Adrenal gland (tissue), 12 donors: ENCODE results near the gene IFITM5. TPM values are rescaled to one million over a fixed set of nuclear protein-coding genes. Genes with fewer than 3 reads are reported as not detected.

Experiments used
- DNase-seq, 7 donors: peaks; one replicate each; pipeline ENCODE4 v3.0.0-alpha.2; 2019 to 2020
- H3K27ac ChIP-seq, 5 donors: fragments of 200-600 bp; sonication (generic) in 4 of 5; 1 replicate in 3 of 5; 2 replicates in 2 of 5; pipeline versions ENCODE4 v1.5.1 to v1.8.0; 2016 to 2020; ENCODE audit warnings: mild to moderate bottlenecking in 1 of 5
- H3K27me3 ChIP-seq: fragments of 200-600 bp; 2 replicates; pipeline ENCODE4 v1.8.0; 2021
- H3K36me3 ChIP-seq, 2 donors: fragments of 200-600 bp; replicated peaks in 1 of 2; 1 replicate in 1 of 2; 2 replicates in 1 of 2; pipeline versions ENCODE4 v1.5.1 to v1.8.0; 2018 to 2022
- H3K4me1 ChIP-seq, 2 donors: fragments of 200-600 bp; replicated peaks in 1 of 2; 1 replicate in 1 of 2; 2 replicates in 1 of 2; pipeline versions ENCODE4 v1.5.1 to v1.8.0; 2018 to 2021
- H3K4me3 ChIP-seq, 4 donors: fragments of 200-600 bp; sonication (generic) in 3 of 4; one replicate each; pipeline ENCODE4 v1.5.1; 2016 to 2018
- H3K9me3 ChIP-seq, 3 donors: fragments of 200-600 bp; sonication (generic) in 1 of 3; replicated peaks in 1 of 3; 1 replicate in 2 of 3; 2 replicates in 1 of 3; pipeline versions ENCODE4 v1.5.1 to v1.8.0; 2016 to 2021
- CTCF ChIP-seq, 6 experiments: fragments of 450-650 bp in 4 of 6; fragments of 200-600 bp in 2 of 6; sonication (generic) in 1 of 6; IDR thresholded peaks; 1 replicate in 5 of 6; 2 replicates in 1 of 6; pipeline versions ENCODE4 v1.5.1 to v1.8.0; 2016 to 2021; ENCODE audit warnings: antibody characterized with exemption in 6 of 6, mild to moderate bottlenecking in 2 of 6, moderate library complexity in 1 of 6
- POLR2A ChIP-seq, 2 donors: fragments of 450-650 bp; IDR thresholded peaks; one replicate each; pipeline ENCODE4 v1.6.1; 2017; ENCODE audit warnings: antibody characterized with exemption in 2 of 2, mild to moderate bottlenecking in 2 of 2, moderate library complexity in 1 of 2
- WGBS, 4 donors: extraction: QIAGEN DNeasy Blood & Tissue Kit in 2 of 4; methylation state at CpG; one replicate each; pipeline versions ENCODE4 v1.1.5 to v1.1.7; 2013 to 2017; 5-methylcytosine and 5-hydroxymethylcytosine counted together
- intact Hi-C, 2 donors: fragments of 100-400 bp; cut with DNase I; formaldehyde crosslinking; loops; one replicate each; pipeline versions ENCODE4 v1.14.1 to v1.15.0; 2022 to 2023
- polyA plus RNA-seq, 3 donors: library from polyadenylated mRNA; stranded (reverse); fragments of 200-250 nt in 2 of 3; fragments of 350-450 nt in 1 of 3; fragmentation: Illumina TruSeq in 1 of 3; extraction: RNeasy Lipid Tissue Mini Kit (QIAGEN cat#74804) in 1 of 3; gene quantifications; one replicate each; pipeline ENCODE4 v1.2.3, GENCODE V29; 2013 to 2014
- small RNA-seq, 2 donors: library from RNA; depleted of rRNA; stranded (forward); fragments of <200 nt; gene quantifications; one replicate each; pipeline ENCODE3, GENCODE V24; 2016
- total RNA-seq, 9 donors: library from RNA; depleted of rRNA in 4 of 9; stranded (reverse); fragments of >200 nt in 4 of 9; fragments of 120-200 nt in 1 of 9; fragmentation: NEBNext Ultra II Directional in 1 of 9; extraction: Animal tissue kit (Norgen Biotek cat#: 25700) in 1 of 9; gene quantifications; one replicate each; pipeline versions ENCODE4 v1.1.0 to v1.2.4, GENCODE V29; 2013 to 2023
- donor health status: healthy with polysubstance abuse.
- donor health status: Bipolar disorder and iron deficiency.
- donor health status: DM: yes; HTN: yes; CAD: no.
- donor health status: DM: no; HTN: no; CAD: no.
- donor health status: DM: no; HTN: no; CAD: no.
- donor health status: DM: yes; HTN: yes; CAD: no.

Gene IFITM5
- total and polyA plus RNA-seq, 12 donors, result not detected

- TF ChIP-seq CTCF (IDR thresholded peaks at IDR 0.05), result no peak
- TF ChIP-seq POLR2A (IDR thresholded peaks at IDR 0.05), result no peak
- Histone ChIP-seq H3K4me3 (no peak overlapping the region), H3K27me3 (no peaks in the 10 kb centered on the region), H3K36me3 (peaks cover 0 to 90% of the 10 kb centered on the region in 2 donors), H3K4me1 (no peaks in the 10 kb centered on the region), H3K27ac (no peak overlapping the region), H3K9me3 (no peaks in the 10 kb centered on the region)
- intact Hi-C loops, result no loop called here
- DNase-seq, result no peak
- WGBS, 4 donors, result 70 to 95% (median 82%) methylated on average over 8 of the region's 8 CpGs
Measured at GRCh38 chr11:249062-249461, 50.3 kb downstream of the IFITM5 start.

Small RNA genes within 50 kb of the gene (small RNA-seq; reads per million reads assigned to genes)
- 0 reads per million in 2 donors for gene AC136475.6

Other genes starting within 250 kb of the IFITM5 start
- gene SCGB1C1, start 106.4 kb downstream of the IFITM5 start, total RNA-seq, result not detected
- gene SCGB1C1, start 106.4 kb downstream of the IFITM5 start, polyA plus RNA-seq, result not detected
- 10 to 100 TPM; 16.2 to 89.7 (median 50.8) TPM for gene BET1L, start 92.1 kb downstream of the IFITM5 start, total RNA-seq
- 10 to 100 TPM; 23.6 to 76.3 (median 26.9) TPM for gene BET1L, start 92.1 kb downstream of the IFITM5 start, polyA plus RNA-seq
- 100 to 1,000 TPM in 1 of 9 donors, 10 to 100 TPM in 8; 66.7 to 105 (median 82.0) TPM for gene RIC8A, start 91.8 kb downstream of the IFITM5 start, total RNA-seq
- gene RIC8A, start 91.8 kb downstream of the IFITM5 start, polyA plus RNA-seq, result 10 to 100 TPM; 60.9 to 83.6 (median 64.5) TPM
- 10 to 100 TPM; 13.8 to 28.2 (median 23.5) TPM for gene SIRT3, start 63.2 kb downstream of the IFITM5 start, total RNA-seq
- gene SIRT3, start 63.2 kb downstream of the IFITM5 start, polyA plus RNA-seq, result 10 to 100 TPM; 18.2 to 30.6 (median 29.4) TPM
- 100 to 1,000 TPM in 2 of 9 donors, 10 to 100 TPM in 7; 62.2 to 165 (median 86.4) TPM for gene PSMD13, start 62.5 kb downstream of the IFITM5 start, total RNA-seq
- gene PSMD13, start 62.5 kb downstream of the IFITM5 start, polyA plus RNA-seq, result 100 to 1,000 TPM; 113 to 174 (median 146) TPM
- under 1 TPM in 6 of 9 donors, not detected in 3; 0.14 to 0.69 (median 0.24) TPM for gene NLRP6, start 21.1 kb downstream of the IFITM5 start, total RNA-seq
- under 1 TPM in 1 of 3 donors, not detected in 2; 0.16 TPM for gene NLRP6, start 21.1 kb downstream of the IFITM5 start, polyA plus RNA-seq
- gene PGGHG, start 10.4 kb downstream of the IFITM5 start, total RNA-seq, result 1 to 10 TPM; 1.2 to 9.8 (median 7.1) TPM
- 10 to 100 TPM in 2 of 3 donors, under 1 TPM in 1; 0.55 to 77.2 (median 29.4) TPM for gene PGGHG, start 10.4 kb downstream of the IFITM5 start, polyA plus RNA-seq
- 100 to 1,000 TPM in 7 of 9 donors, 10 to 100 TPM in 2; 30.7 to 269 (median 155) TPM for gene IFITM2, start 8.3 kb upstream of the IFITM5 start, total RNA-seq
- gene IFITM2, start 8.3 kb upstream of the IFITM5 start, polyA plus RNA-seq, result 100 to 1,000 TPM; 290 to 835 (median 443) TPM
- gene IFITM1, start 14.5 kb upstream of the IFITM5 start, total RNA-seq, result 100 to 1,000 TPM in 3 of 9 donors, 10 to 100 TPM in 6; 12.1 to 238 (median 84.5) TPM
- gene IFITM1, start 14.5 kb upstream of the IFITM5 start, polyA plus RNA-seq, result 100 to 1,000 TPM in 2 of 3 donors, 10 to 100 TPM in 1; 84.6 to 360 (median 139) TPM
- gene IFITM3, start 21.3 kb upstream of the IFITM5 start, total RNA-seq, result 100 to 1,000 TPM in 8 of 9 donors, 10 to 100 TPM in 1; 80.5 to 946 (median 291) TPM
- gene IFITM3, start 21.3 kb upstream of the IFITM5 start, polyA plus RNA-seq, result 1,000 to 10,000 TPM in 1 of 3 donors, 100 to 1,000 TPM in 2; 454 to 1,592 (median 502) TPM
- gene B4GALNT4, start 70.0 kb upstream of the IFITM5 start, total RNA-seq, result 1 to 10 TPM in 4 of 9 donors, under 1 TPM in 3, not detected in 2; 0.29 to 4.6 (median 1.1) TPM
- gene B4GALNT4, start 70.0 kb upstream of the IFITM5 start, polyA plus RNA-seq, result 10 to 100 TPM in 1 of 3 donors, 1 to 10 TPM in 1, under 1 TPM in 1; 0.15 to 30.3 (median 9.1) TPM
- gene PKP3, start 94.7 kb upstream of the IFITM5 start, total RNA-seq, result under 1 TPM in 3 of 9 donors, not detected in 6; 0.45 to 0.65 (median 0.65) TPM
- gene PKP3, start 94.7 kb upstream of the IFITM5 start, polyA plus RNA-seq, result under 1 TPM in 1 of 3 donors, not detected in 2; 0.37 TPM
- gene SIGIRR, start 115.5 kb upstream of the IFITM5 start, total RNA-seq, result 10 to 100 TPM in 7 of 9 donors, 1 to 10 TPM in 2; 5.7 to 70.0 (median 21.1) TPM
- 100 to 1,000 TPM in 1 of 3 donors, 10 to 100 TPM in 1, 1 to 10 TPM in 1; 2.7 to 111 (median 80.4) TPM for gene SIGIRR, start 115.5 kb upstream of the IFITM5 start, polyA plus RNA-seq
- 1 to 10 TPM in 1 of 9 donors, under 1 TPM in 3, not detected in 5; 0.52 to 2.2 (median 0.79) TPM for gene ANO9, start 142.5 kb upstream of the IFITM5 start, total RNA-seq
- gene ANO9, start 142.5 kb upstream of the IFITM5 start, polyA plus RNA-seq, result 1 to 10 TPM in 2 of 3 donors, under 1 TPM in 1; 0.07 to 2.9 (median 1.2) TPM
- gene PTDSS2, start 150.8 kb upstream of the IFITM5 start, total RNA-seq, result 10 to 100 TPM; 20.7 to 85.9 (median 41.4) TPM
- 100 to 1,000 TPM in 1 of 3 donors, 10 to 100 TPM in 2; 11.0 to 109 (median 53.7) TPM for gene PTDSS2, start 150.8 kb upstream of the IFITM5 start, polyA plus RNA-seq
- gene RNH1, start 207.7 kb upstream of the IFITM5 start, total RNA-seq, result 100 to 1,000 TPM; 103 to 342 (median 252) TPM
- 100 to 1,000 TPM in 2 of 3 donors, 10 to 100 TPM in 1; 36.3 to 125 (median 110) TPM for gene RNH1, start 207.7 kb upstream of the IFITM5 start, polyA plus RNA-seq
- gene HRAS, start 236.1 kb upstream of the IFITM5 start, total RNA-seq, result 10 to 100 TPM; 10.8 to 45.0 (median 36.7) TPM
- gene HRAS, start 236.1 kb upstream of the IFITM5 start, polyA plus RNA-seq, result 100 to 1,000 TPM in 2 of 3 donors, 10 to 100 TPM in 1; 18.7 to 190 (median 164) TPM
- 1 to 10 TPM in 2 of 9 donors, under 1 TPM in 6, not detected in 1; 0.32 to 1.7 (median 0.82) TPM for gene LRRC56, start 238.0 kb upstream of the IFITM5 start, total RNA-seq
- 1 to 10 TPM in 2 of 3 donors, not detected in 1; 1.7 to 4.3 TPM for gene LRRC56, start 238.0 kb upstream of the IFITM5 start, polyA plus RNA-seq